GM21619 (cell line): ENCODE results near the gene BDH1.

Experiments used
- ATAC-seq: cut with Tn5 transposase; IDR thresholded peaks from one replicate; pipeline ENCODE4 v1.9.1; 2021; ENCODE audit not compliant: unreplicated experiment

BDH1 gene

GRCh38 chr3:197464794-197465193 lies 91.0 kb downstream of the BDH1 start:
- no peak for ATAC-seq

DNA sequence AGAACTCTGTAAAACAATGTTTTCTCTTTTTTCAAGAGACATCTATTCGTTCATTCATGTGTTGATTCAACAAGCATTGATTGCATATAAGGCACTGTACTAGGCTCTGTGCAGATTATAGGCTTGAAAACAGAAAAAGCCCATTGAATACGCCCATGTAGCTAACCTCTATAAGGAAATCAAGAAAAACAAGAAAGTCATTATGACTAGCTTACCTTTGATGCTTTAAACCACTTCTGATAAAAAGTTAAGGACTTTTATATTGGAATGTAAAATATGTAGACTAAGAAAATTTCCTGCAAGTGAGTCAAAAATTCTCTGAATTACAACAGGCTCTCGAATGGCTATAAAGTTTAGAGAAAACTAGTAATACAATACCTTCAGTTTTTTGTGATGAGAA lies 92.5 kb downstream of the BDH1 start:
- no peak for ATAC-seq

DNA sequence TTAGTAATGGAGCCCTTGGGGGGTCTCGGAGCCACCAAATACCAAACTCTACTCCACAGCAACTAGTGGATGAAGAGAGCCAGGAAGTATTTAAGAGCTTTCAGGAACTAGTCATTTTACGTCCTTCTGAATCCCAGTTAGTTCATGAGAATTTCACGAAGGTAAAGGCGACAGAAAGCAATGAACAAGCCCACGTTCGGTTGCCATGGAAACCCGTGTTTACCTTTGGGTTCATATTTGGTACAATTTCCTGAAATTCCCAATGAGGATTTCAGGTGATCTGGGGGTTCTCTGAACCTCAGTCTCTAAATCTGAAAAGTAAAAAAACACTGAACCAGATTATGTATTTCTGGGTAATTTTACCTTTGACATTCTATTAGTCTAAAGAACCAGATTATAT lies 93.0 kb downstream of the BDH1 start:
- no peak for ATAC-seq

GRCh38 chr3:197460639-197461038 lies 95.1 kb downstream of the BDH1 start:
- no peak for ATAC-seq

GRCh38 chr3:197460002-197460401 lies 95.8 kb downstream of the BDH1 start:
- no peak for ATAC-seq
